HG02852 (cell line): ENCODE results near the gene TOP2A.
"Not testable (repeated sequence)": the region's sequence is repeated elsewhere in the genome, so short reads cannot be mapped to it uniquely, and the experiment has no call there.

Source experiments
- ATAC-seq: cut with Tn5 transposase; IDR thresholded peaks from one replicate; pipeline ENCODE4 v1.9.1; 2021; ENCODE audit warnings: mild to moderate bottlenecking, moderate library complexity; ENCODE audit not compliant: unreplicated experiment

Gene TOP2A

DNA sequence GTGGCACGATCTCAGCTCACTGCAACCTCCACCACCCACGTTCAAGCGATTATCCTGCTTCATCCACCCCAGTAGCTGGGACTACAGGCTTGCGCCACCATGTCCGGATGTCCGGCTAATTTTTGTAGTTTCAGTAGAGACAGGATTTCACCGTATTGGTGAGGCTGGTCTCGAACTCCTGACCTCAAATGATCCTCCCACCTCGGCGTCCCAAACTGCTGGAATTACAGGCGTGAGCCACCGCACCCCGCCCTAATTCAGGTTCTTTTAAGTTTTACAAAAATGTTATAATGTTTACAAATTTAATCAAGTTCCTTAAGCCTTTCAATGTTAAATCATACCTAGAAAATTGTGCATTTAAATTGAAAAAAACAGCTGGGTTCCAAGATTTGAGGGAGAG is 39.9 kb downstream of the TOP2A start:
- no peak for ATAC-seq

DNA sequence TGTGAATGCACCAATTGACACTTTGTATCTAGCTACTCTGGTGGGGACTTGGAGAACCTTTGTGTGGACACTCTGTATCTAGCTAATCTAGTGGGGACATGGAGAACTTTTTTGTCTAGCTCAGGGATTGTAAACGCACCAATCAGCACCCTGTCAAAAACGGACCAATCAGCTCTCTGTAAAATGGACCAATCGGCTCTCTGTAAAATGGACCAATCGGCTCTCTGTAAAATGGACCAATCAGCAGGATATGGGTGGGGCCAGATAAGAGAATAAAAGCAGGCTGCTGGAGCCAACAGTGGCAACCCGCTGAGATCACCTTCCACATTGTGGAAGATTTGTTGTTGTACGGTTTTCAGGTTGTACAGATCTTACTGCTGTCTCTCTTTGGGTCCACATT is 41.2 kb downstream of the TOP2A start:
- ATAC-seq, result not testable (repeated sequence)

DNA sequence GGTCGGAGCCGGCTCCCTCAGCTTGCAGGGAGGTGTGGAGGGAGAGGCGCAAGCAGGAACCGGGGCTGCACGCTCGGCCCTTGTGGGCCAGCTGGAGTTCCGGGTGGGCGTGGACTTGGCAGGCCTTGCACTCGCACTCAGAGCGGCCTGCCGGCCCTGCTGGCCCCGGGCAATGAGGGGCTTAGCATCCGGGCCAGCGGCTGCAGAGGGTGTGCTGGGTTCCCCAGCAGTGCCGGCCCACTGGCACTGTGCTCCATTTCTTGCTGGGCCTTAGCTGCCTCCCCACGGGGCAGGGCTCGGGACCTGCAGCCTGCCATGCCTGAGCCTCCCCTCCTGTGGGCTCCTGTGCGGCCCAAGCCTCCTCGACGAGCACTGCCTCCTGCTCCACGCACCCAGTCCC is 41.9 kb downstream of the TOP2A start:
- ATAC-seq, result not testable (repeated sequence)

DNA sequence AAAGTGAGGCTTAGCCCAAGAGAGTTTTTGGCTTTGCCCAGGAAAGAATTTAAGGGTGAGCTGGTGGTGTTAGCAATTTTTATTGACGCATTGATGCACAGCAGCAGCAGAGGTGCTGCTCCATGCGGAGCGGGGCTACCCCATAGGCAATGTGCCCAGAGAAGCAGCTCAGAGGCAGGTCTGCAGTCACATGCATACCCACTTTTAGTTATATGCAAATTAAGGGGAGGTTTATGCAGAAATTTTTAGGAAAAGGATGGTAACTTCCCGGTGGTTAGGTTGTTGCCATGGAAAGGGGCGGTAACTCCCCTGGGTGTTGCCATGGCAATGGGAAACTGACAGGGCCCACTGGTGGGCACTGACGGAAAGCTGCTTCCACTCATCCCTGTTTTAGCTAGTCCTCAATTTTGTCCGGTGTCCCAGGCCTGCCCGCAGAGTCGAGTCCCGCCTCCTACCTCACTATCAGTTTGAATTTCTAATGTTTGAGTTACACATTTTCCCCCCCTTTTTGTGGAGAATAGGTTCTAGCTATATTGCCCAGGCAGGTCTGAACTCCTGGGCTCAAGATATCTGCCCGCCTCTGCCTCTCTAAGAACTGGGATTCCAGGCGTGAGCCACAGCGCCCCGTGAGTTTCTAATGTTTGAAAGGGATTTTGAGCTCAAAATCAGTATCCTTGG is 42.7 kb downstream of the TOP2A start:
- ATAC-seq, result no peak

DNA sequence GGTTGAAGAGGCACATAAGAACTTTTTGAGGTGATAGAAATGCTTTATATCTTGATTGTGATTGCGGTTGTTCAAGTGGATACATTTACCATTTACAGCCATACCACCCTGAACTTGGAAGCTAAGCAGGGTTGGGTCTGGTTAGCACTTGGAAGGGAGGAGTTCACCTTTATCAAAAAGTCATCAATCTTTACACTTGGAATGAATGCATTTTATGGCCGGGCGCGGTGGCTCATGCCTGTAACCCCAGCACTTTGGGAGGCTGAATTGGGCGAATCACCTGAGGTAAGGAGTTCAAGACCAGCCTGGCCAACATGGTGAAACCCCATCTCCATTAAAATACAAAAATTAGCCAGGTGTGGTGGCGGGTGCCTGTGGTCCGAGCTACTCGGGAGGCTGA is 43.7 kb downstream of the TOP2A start:
- ATAC-seq, result no peak

DNA sequence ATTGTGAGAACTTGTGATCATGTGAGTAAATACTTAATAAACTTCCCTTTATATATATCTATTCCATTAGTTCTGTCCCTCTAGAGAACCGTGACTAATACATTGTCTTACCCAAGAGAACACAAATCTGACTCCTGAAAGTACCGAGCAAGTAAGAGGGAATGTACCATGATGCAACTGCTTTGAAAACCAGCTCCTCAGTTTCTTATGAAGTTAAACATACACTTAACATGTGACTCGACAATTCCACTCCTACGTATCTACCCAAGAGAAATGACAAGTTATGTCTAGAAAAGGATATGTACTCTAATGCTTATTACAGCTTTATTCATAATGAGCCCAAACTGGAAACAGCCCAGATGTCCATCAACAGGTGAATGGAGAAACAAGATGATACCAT is 44.4 kb downstream of the TOP2A start:
- no peak for ATAC-seq

DNA sequence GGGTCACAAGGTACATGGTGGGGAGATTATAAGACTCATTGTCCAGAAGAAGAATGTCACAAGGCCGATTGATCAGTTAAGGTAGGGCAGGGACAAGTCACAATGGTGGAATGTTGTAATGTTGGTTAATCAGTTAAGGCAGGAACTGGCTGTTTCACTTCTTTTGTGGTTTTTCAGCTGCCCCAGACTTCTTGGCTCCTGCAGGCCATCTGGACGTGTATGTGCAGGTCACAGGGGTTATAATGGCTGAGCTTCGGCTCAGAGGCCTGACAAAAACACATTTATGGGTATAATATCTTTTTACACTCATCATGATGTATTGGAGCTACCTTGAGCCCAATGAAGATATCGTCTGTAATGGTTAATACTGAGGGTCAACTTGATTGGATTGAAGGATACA is 45.1 kb downstream of the TOP2A start:
- not testable (repeated sequence) for ATAC-seq

DNA sequence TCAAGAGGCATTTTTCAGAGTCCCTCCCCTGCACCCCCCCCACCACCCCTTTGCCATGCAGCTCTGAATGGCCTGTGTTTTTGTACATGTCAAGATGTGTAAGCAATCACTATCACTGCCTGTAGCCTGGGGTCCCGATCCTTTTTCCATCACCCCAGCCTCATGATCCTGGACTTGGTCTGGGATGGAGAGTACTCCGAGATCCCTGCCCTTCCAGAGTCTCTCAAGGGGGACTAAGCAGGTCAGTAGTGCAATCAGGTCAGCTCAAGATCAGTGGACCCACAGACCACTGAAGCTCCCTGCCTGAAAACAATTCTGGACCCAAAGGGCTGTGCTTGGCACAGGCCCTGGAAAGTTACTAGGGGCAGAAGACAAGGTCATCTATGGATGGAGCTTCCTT is 45.7 kb downstream of the TOP2A start:
- ATAC-seq, result no peak

DNA sequence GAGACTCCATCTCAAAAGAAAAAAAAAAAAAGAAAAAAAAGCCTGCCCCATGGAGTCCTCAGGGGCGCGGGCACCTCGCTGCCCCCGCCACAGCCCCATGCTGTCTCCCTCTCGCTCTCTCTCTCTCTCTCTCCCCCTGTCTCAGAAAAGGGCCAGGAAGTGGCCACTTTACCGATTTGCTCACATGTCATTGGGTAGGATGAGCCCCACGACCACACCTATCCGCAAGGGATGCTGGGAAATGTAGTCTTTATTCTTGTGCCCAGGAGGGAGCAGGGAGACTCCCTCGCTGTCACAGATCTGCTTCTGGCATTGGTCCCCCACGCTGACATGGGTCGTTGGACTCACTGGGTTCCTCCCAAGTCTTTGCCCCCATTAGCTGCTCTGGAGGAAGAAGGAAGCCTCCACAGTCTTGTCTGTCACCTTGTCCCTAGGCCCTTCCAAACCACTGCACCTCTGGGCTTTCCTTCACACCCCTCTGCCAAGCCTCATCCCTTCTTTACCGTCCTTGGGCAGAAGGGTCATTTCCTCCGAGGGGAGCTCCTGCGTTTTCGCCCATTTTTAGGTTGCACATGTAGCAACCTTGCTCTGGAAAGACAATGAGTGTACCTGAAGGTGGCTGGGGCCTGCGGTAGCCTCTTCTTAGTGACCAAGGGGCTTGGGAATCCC is 46.3 kb downstream of the TOP2A start:
- ATAC-seq, result no peak

DNA sequence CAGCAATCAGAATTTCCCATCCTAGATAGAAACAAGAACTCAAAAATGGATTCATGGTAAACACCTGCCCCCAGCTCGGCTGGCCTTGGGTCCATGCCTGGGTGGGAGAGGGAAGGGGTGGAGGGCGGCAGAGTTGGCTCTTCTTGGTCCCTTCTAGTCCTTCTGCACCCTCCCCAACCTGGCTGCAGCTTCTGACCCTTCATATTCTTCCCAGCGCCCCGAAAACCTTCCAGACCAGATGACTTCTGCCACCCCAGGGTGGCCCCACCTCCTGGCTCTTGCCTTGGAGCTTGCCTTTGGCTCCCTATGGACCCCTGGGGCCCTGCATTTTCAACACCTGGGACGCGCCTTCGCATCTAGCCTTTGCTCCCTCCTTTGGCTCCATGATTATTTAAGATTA is 47.8 kb downstream of the TOP2A start:
- ATAC-seq, result no peak

DNA sequence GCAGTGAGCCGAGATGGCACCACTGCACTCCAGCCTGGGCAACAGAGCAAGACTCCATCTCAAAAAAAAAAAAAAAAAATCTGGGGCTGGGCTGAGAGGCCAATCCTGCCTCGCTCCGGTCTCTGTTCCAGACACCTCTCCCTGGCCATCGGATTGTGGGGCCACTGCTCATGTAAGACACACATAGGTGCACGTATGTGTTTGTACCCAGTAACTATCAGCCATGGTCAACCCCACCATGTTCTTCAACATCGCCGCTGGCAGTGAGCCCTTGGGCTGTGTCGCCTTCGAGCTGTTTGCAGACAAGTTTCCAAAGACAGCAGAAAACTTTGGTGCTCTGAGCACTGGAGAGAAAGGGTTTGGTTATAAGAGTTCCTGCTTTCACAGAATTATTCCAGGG is 50.0 kb downstream of the TOP2A start:
- not testable (repeated sequence) for ATAC-seq

DNA sequence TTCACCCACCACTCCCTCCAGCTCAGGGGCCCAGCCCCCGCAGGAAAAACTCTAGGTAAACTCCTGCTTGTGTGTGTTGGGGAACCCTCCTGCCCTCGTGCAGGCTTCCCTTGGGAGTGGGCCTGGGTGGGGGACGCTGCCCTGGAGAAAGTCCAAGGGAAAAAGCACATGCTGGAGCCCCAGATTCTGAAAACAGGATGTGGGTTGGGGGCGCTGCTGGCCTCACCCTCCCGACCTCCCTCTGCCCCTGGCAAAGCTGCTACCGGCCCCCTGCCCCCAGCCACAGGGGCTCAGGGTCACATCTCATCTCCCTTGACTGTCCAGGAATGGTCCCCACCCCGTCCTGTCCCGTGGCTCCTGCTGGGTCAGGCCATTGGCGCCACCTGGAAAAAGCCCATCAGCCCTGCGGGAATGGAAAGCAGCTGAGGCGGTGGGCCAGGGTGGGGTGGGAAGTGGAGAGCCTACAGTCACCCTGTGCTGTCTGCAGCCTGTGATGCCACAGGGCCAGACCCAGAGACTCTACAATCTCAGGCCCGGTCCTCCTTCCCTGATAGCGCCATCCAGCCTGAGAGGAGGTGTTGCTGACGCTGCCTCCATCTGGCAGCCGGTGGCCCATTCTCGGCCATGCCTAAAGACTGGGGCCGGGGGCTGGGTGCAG is 50.7 kb downstream of the TOP2A start:
- ATAC-seq, result no peak

DNA sequence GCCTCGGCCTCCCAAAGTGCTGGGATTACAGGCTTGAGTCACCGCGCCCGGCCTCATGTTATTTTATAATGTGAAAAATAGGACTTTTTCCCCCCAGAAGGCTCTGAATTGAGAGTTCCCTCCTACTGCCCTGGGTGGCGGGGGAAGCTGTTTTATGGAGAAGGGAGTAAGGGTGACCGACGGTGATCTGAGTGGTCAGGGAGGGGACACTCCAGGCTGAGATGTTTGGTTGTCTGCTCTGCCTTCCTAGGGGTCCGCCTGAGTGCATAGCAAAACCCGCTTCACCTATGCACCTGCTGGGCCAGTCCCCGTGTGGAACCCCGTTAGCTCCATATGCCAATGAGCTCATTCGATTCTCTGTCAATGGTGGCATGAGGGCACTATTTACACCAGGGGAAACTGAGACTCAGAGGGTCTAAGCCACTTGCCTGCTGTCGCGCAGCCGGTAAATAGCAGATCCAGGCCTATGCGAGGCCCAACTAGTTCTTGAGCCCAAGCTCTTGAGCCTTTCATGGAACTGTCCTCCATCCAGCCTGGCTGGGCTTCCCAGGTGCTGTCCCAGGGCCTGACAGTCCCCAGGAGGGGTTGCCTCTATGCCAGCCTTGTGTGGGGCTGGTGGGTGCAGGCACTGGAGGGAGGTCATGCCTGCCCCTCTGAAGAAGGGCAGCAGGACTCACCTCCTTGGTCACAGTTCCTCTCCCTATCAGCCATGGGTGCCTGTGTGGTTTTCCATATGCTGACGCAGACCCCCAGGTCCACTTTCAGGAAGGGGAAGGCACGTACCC is 51.4 kb downstream of the TOP2A start:
- no peak for ATAC-seq

DNA sequence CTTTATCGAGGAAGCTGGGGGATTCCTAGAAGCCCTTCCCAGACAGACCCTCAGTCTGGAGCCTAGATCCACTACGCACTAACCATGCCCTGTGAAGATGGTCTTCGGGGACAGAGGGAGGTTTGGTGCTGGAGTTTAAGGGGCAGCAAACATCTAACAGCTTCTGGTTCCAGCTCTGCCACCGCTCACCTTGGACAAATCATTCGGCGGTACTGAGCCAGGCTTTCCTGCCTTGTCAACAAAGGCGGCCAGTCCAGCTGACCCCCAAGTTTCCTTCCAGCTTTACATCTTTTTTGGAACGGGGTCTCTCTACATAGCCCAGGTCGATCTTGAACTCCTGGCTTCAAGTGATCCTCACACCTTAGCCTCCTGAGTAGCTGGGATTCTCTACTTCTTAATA is 52.8 kb downstream of the TOP2A start:
- no peak for ATAC-seq

DNA sequence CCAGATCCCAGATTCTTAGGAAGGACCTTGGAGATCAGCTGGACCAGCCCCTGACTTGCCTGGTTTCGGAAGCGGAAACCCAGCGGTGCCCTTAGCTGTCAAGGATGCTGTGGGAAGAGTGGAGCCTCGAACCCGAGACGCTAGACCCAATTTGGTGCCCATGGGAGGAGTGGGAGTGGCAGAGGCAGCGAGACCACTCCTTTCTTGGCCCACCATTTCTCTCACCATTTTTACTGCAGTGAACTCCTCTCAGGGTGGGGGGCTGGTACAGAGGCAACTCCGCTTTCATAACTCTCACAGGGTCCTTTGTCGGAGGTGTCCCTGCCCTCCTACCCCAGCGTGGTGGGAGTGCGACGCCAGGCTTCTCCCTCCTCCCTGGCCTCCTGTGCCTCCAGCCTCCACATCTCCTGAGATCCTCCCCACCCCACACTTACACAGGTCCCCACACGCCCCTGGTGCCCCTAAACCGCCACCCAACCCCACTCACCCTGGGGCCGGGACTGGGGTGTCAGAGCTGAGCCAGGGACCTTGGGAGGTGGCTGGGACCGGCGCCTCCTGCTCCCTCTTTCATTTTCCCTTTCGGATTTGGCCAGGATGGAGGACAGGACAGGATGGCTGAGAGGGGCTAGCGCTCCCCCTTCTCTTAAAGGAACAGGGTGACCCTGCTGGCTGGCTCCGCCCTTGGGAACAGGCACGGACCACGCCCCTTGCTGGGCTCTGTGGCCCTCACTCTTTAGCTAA is 53.4 kb downstream of the TOP2A start, which contains the start of gene GJD3:
Gene GJD3, minus strand, starts transcription at position 617 of the 741 bp plus-strand sequence. CDS start 922 bp downstream, outside the sequence.
- ATAC-seq, result no peak

DNA sequence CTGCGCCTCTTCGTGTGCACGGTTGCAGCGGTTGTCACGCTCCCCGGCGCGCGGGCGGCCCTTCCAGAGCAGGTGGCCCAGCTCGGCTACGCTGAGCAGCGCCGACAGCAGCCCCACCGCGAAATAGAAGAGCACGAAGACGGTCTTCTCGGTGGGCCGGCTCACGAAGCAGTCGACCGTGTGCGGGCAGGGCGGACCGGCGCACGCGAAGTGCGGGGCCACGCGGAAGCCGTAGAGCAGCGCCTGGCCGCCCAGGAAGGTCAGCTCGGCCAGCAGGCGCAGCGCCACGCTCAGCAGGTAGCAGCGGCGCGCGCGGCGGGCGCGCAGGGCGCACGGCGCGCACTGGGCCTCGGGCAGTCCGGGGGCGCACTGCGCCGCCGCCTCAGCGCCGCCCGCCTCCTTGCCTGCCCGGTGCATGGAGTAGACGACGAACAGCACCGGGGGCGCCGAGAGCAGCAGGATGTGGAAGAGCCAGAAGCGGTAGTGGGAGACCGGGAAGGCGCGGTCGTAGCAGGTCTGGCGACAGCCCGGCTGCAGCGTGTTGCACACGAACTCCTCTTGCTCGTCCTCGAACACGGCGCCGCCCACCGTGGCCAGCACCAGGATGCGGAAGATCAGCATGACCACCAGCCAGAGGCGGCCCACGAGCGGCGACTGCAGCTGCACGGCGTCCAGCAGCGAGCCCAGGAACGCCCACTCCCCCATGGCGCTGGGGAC is 54.4 kb downstream of the TOP2A start:
- peak; percentile 15 for ATAC-seq

DNA sequence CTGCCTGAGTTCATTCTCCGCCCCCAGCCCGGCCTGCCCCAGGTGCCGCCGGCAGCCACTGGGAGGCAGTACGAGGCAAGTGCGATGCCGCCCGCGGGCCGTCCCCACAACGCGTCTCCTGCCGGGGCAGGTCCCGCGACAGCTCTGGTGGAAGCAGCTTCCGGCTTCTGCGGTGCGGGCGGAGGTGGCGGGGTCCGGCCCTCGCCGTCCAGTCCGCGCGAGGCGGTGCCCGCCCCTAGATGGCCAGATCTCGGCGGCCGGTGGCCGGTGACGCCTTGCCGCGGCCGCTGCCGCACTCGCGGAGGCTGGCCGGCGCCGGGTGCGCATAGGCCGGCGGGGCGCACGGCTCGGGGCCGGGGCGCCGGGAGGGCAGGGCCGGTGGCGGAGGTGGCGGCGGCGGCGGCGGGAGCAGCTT is 55.0 kb downstream of the TOP2A start:
- ATAC-seq, result peak; percentile 71

DNA sequence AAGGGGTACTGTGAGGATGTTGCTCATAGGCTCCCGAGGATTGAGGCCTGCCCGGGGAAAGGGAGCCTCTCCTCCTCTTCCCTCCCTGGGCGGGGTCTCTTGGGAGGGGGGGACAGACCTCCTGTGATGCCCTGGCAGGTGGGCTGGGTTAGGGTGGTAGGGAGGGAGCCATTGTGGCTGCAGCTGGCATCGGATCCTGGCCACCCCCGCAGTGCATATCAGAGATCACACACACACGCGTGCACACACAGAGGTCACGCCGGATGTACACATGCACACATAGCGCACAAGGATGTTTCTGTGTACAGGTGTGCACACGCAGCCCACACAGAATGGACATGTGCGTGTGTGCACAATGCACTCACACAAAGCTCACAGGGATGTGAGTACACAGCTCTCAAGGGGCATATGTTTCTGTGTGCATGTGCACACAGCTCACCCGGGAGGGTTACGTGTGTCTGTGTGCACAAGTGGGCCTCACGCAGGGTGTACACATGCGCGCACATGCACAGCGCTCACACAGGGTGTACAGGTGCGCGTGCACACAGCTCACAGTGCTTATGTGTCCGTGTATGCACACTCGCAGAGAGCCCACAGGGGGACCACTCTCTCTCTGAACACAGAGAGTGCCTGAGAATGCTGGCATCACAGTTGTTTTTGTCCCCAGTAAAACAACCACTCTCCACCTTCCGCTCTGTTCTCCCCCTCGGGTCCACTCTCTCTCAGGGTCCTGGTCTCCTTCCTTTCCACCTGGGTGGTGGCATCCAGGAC is 55.6 kb downstream of the TOP2A start:
- ATAC-seq, result peak; percentile 8
